Left lung (tissue), 10 donors: ENCODE results near the gene PID1. TPM values are rescaled to one million over a fixed set of nuclear protein-coding genes. Genes with fewer than 3 reads are reported as not detected.

ENCODE experiments used
- ATAC-seq: fragments of 200-7000 bp; cut with Tn5 transposase; one replicate; pipeline ENCODE4 v1.9.1; 2020; ENCODE audit warnings: moderate library complexity
- DNase-seq, 4 donors: peaks; one replicate each; pipeline ENCODE4 v3.0.0-alpha.2; 2013 to 2020
- H3K27ac ChIP-seq, 2 donors: fragments of 200-600 bp; sonication (generic) in 1 of 2; one replicate each; pipeline versions ENCODE4 v1.5.0 to v1.8.0; 2020 to 2021
- H3K27me3 ChIP-seq, 2 donors: fragments of 200-600 bp; sonication (generic) in 1 of 2; one replicate each; pipeline versions ENCODE4 v1.5.0 to v1.8.0; 2020 to 2021
- H3K36me3 ChIP-seq, 2 donors: fragments of 200-600 bp; sonication (generic) in 1 of 2; one replicate each; pipeline versions ENCODE4 v1.5.0 to v1.8.0; 2020 to 2021
- H3K4me1 ChIP-seq, 2 donors: fragments of 200-600 bp; one replicate each; pipeline ENCODE4 v1.8.0; 2021
- H3K4me3 ChIP-seq, 2 donors: fragments of 200-600 bp; sonication (generic) in 1 of 2; one replicate each; pipeline versions ENCODE4 v1.5.0 to v1.8.0; 2020 to 2021; ENCODE audit warnings: mild to moderate bottlenecking in 1 of 2
- H3K9me3 ChIP-seq, 2 donors: fragments of 200-600 bp; sonication (generic) in 1 of 2; one replicate each; pipeline versions ENCODE4 v1.5.0 to v1.8.0; 2020 to 2021
- CTCF ChIP-seq, 2 donors: fragments of 200-600 bp; sonication (generic) in 1 of 2; IDR thresholded peaks; one replicate each; pipeline versions ENCODE4 v1.5.0 to v1.8.0; 2021; ENCODE audit warnings: antibody characterized with exemption in 2 of 2
- intact Hi-C, 2 donors: fragments of 100-400 bp; cut with DNase I; formaldehyde crosslinking; loops; one replicate each; pipeline versions ENCODE4 v1.11.2 to v1.14.2; 2022
- polyA plus RNA-seq, 6 donors: library from polyadenylated mRNA; unstranded; fragments of 120-200 nt; gene quantifications; one replicate each; pipeline ENCODE4 v1.2.1, GENCODE V29; 2013; ENCODE audit not compliant: insufficient read length in 6 of 6
- total RNA-seq, 2 donors: library from RNA; stranded (reverse); fragmentation: NEBNext Ultra II Directional; extraction: Animal tissue kit (Norgen Biotek cat#: 25700); gene quantifications; one replicate each; pipeline ENCODE4 v1.2.1, GENCODE V29; 2021
- donor health status: DM: no; HTN: yes; CAD: no.
- donor health status: DM: no; HTN: no; CAD: no.

PID1 gene
- total and polyA plus RNA-seq, 8 donors: 19.7 to 47.8 (median 27.4) TPM

GRCh38 chr2:229073935-229074334 is 197.2 kb downstream of the PID1 start:
- no peak for DNase-seq
- no peaks in the 10 kb centered on the region for H3K27me3 ChIP-seq
- H3K27ac ChIP-seq: no peak overlapping the region
- TF ChIP-seq CTCF (IDR thresholded peaks at IDR 0.05): no peak
- peaks cover 0 to 18% of the 10 kb centered on the region in 2 donors for H3K9me3 ChIP-seq
- H3K4me1 ChIP-seq: no peaks in the 10 kb centered on the region
- H3K36me3 ChIP-seq: no peaks in the 10 kb centered on the region
- no peak overlapping the region for H3K4me3 ChIP-seq
- no peak for ATAC-seq
- intact Hi-C loops: no loop called here

DNA sequence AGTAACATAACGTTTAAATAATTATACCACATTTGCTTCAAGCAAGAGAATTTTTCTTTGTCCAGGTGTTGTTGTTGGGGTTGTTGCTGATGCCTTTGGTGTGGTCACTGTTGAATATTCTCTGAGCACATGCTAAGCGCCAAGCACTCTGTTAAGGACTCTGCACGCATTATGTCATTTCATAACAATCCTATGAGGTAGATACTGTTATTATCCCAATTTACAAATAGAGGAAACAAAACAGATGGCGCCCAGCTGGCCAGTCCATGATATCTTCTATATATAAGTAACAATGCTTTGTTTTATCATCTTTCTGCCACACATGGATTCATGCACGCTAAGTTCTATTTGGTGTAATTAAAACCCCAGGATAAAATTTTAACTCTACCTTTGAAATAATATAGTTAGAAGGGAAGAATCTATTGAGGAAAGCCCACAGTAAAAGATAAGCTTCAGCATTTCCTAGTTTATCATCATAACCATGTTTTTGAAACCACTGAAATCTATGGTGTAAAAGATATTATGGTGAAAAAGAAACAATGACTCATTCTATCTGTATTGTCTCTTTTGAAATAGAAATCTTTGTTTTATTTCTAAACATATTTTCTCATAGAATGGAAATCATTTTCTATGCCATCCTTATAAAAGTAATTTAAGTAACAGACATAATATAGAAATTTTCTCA is 199.7 kb downstream of the PID1 start:
- Histone ChIP-seq H3K27ac (no peak overlapping the region), H3K4me3 (no peak overlapping the region), H3K9me3 (peaks cover 0 to 31% of the 10 kb centered on the region in 2 donors), H3K4me1 (no peaks in the 10 kb centered on the region), H3K36me3 (no peaks in the 10 kb centered on the region), H3K27me3 (no peaks in the 10 kb centered on the region)
- DNase-seq (no peak), ATAC-seq (no peak)
- intact Hi-C loops: no loop called here
- no peak for TF ChIP-seq CTCF (IDR thresholded peaks at IDR 0.05)

GRCh38 chr2:229066121-229066715 is 204.9 kb downstream of the PID1 start:
- no peak for TF ChIP-seq CTCF (IDR thresholded peaks at IDR 0.05)
- ATAC-seq: no peak
- Histone ChIP-seq H3K4me1 (no peaks in the 10 kb centered on the region), H3K4me3 (no peak overlapping the region), H3K9me3 (peaks cover 0 to 31% of the 10 kb centered on the region in 2 donors), H3K27me3 (no peaks in the 10 kb centered on the region), H3K36me3 (no peaks in the 10 kb centered on the region), H3K27ac (no peak overlapping the region)
- intact Hi-C loops: no loop called here
- no peak for DNase-seq

- DNase-seq (no peak), ATAC-seq (no peak)
- Histone ChIP-seq H3K9me3 (peaks cover 0 to 31% of the 10 kb centered on the region in 2 donors), H3K36me3 (no peaks in the 10 kb centered on the region), H3K27me3 (no peaks in the 10 kb centered on the region), H3K4me1 (no peaks in the 10 kb centered on the region), H3K4me3 (no peak overlapping the region), H3K27ac (no peak overlapping the region)
- TF ChIP-seq CTCF (IDR thresholded peaks at IDR 0.05): no peak
- intact Hi-C loops: no loop called here
Measured at GRCh38 chr2:229064749-229065148, 206.3 kb downstream of the PID1 start.

DNA sequence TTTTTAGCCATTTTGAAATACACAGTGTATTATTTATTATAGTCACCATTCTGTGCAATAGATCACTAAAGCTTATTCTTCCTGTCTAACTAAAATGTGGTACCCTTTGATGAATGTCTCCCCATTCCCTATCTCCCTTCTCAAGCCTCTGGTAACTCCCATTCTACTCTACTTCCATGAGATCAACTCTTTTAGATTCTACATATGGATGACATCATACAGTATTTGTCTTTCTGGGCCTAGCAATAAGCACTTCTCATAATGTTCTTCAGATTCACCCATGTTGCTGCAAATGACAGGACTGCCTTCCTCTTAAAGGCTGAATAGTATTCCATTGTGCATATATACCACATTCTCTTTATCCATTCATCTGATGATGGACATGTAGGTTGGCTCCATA is 210.9 kb downstream of the PID1 start:
- TF ChIP-seq CTCF (IDR thresholded peaks at IDR 0.05): no peak
- intact Hi-C loops: no loop called here
- H3K36me3 ChIP-seq: no peaks in the 10 kb centered on the region
- peaks cover 0 to 11% of the 10 kb centered on the region in 2 donors for H3K9me3 ChIP-seq
- no peak for ATAC-seq
- DNase-seq: no peak
- no peak overlapping the region for H3K27ac ChIP-seq
- no peaks in the 10 kb centered on the region for H3K4me1 ChIP-seq
- no peak overlapping the region for H3K4me3 ChIP-seq
- no peaks in the 10 kb centered on the region for H3K27me3 ChIP-seq
